Fibroblast of the aortic adventitia (primary cell): Measurements from ENCODE around the gene SYCE3. TPM values are rescaled to one million over a fixed set of nuclear protein-coding genes. Genes with fewer than 3 reads are reported as not detected.
"Not testable (repeated sequence)": the region's sequence is repeated elsewhere in the genome, so short reads cannot be mapped to it uniquely, and the experiment has no call there.

ENCODE experiments used
- DNase-seq: peaks from one replicate; pipeline ENCODE4 v3.0.0-alpha.2; 2010; ENCODE audit warnings: low read depth
- H3K4me3 ChIP-seq: 2 replicates; pipeline ENCODE4 v1.5.1; 2011; ENCODE audit warnings: low read depth, mild to moderate bottlenecking, control low read depth, low read length, moderate library complexity
- total RNA-seq: library from RNA; depleted of rRNA; stranded (reverse); fragments of >200 nt; gene quantifications from 2 replicates; pipeline ENCODE4 v1.2.3, GENCODE V29; 2012; ENCODE audit warnings: low replicate concordance
- TF ChIP-seq, protein P1 (sequence below): IDR thresholded peaks from 2 replicates; pipeline ENCODE4 v1.5.1; 2011; ENCODE audit warnings: mild to moderate bottlenecking, low read length, control low read depth, inconsistent platforms; ENCODE audit not compliant: insufficient read depth

Gene SYCE3
- total RNA-seq, 1 donor: not detected

GRCh38 chr22:50535113-50535512 is 27.6 kb downstream of the SYCE3 start:
- DNase-seq: no peak
- TF ChIP-seq, protein P1, sequence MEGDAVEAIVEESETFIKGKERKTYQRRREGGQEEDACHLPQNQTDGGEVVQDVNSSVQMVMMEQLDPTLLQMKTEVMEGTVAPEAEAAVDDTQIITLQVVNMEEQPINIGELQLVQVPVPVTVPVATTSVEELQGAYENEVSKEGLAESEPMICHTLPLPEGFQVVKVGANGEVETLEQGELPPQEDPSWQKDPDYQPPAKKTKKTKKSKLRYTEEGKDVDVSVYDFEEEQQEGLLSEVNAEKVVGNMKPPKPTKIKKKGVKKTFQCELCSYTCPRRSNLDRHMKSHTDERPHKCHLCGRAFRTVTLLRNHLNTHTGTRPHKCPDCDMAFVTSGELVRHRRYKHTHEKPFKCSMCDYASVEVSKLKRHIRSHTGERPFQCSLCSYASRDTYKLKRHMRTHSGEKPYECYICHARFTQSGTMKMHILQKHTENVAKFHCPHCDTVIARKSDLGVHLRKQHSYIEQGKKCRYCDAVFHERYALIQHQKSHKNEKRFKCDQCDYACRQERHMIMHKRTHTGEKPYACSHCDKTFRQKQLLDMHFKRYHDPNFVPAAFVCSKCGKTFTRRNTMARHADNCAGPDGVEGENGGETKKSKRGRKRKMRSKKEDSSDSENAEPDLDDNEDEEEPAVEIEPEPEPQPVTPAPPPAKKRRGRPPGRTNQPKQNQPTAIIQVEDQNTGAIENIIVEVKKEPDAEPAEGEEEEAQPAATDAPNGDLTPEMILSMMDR: no peak
- H3K4me3 ChIP-seq: no peak overlapping the region

GRCh38 chr22:50533856-50534711 is 28.6 kb downstream of the SYCE3 start:
- peak; percentile 53 for DNase-seq

DNA sequence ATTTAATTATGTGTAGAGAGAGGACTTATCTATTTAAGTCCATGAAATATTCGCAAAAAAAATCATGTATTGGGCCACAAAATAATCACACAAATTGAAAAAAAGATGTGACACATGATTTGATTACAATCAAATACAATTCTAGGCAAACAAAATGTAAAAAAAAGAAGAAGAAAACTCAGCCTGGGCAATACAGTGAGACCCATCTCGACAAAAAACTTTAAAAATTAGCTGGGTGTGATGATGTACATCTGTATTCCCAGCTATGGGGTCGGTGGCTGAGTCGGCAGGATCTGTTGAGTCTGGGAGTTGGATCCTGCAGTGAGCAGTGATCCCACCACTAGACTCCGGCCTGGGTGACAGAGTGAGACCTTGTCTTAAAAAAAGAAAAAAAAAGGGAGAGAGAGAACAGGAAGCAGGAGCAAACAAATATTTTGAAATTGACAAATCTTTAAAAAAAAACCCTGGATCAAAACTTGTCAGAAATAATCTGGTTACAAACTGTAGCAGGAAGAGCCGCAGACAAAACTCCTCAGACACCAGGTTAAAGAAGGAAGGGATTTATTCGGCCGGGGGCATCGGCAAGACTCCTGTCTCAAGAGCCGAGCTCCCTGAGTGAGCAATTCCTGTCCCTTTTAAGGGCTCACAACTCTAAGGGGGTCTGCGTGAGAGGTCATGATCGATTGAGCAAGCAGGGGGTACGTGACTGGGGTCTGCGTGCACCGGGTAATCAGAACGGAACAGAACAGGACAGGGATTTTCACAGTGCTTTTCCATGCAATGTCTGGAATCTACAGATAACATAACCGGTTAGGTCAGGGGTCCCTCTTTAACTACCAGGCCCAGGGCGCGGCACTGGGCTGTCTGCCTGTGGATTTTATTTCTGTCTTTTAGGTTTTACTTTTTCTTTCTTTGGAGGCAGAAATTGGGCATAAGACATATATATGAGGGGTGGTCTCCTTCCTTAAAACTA is 29.6 kb downstream of the SYCE3 start:
- H3K4me3 ChIP-seq: no peak overlapping the region
- no peak for DNase-seq

More at GRCh38 chr22:50533856-50534711, 28.6 kb downstream of the SYCE3 start:
- H3K4me3 ChIP-seq: not testable (repeated sequence)

GRCh38 chr22:50531962-50532674 is 30.6 kb downstream of the SYCE3 start:
- H3K4me3 ChIP-seq: peak overlapping the region; percentile 69
- TF ChIP-seq, protein P1: no peak
- peak; percentile 54 for DNase-seq

More for the DNA sequence above, 29.6 kb downstream of the SYCE3 start:
- TF ChIP-seq, protein P1: no peak

- no peak for DNase-seq
- TF ChIP-seq, protein P1: no peak
- peak overlapping the region; percentile 69 for H3K4me3 ChIP-seq
Measured at GRCh38 chr22:50531546-50531961, 31.2 kb downstream of the SYCE3 start.

DNA sequence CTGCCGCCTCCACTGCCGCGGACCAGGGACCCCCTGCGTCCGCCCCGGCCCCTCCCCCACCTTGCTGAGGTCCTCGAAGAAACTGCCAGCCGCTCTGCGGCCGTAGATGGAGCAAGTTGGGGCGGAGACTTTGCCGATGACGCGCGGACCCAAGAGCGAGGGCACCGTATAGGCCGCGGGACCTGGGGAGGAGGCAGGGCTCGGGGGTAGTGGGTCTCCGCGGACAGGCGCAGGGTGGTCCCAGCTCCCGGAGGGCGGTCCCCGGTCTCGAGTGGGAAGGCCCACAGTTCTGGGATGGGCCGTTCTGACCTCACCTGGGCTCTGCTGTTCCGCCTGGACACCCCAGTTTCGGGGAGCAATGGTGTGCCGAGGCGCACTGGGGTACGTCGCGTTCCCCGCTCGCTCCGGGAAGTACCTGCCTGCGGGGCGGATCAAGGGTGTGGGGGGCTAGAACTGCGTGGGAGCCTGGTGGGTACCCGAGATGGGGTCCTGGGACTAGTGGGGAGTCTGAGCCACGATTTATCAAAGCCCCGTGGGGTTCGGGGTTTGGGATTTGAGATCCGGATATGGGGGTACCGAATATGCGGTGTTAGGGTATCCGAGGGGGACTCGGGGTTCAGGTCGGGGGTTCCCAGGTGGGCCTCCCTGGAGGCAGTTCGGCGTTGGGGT is 31.7 kb downstream of the SYCE3 start:
- H3K4me3 ChIP-seq: peak overlapping the region; percentile 69
- TF ChIP-seq, protein P1: no peak
- peak; percentile 83 for DNase-seq
